Muscle layer of colon (tissue), 2 donors: ENCODE results near the gene LRRC4C.

Experiments
- H3K27ac ChIP-seq: one replicate; pipeline ENCODE4 v1.7.0; 2013; ENCODE audit warnings: low read depth, mild to moderate bottlenecking, low read length, moderate library complexity
- H3K27me3 ChIP-seq, 2 donors: one replicate each; pipeline ENCODE4 v1.7.0; 2013; ENCODE audit warnings: low read length in 2 of 2, mild to moderate bottlenecking in 2 of 2; ENCODE audit not compliant: insufficient read depth in 2 of 2, control insufficient read depth in 1 of 2
- H3K36me3 ChIP-seq: one replicate; pipeline ENCODE4 v1.7.0; 2013; ENCODE audit warnings: mild to moderate bottlenecking, low read length; ENCODE audit not compliant: insufficient read depth
- H3K4me1 ChIP-seq: one replicate; pipeline ENCODE4 v1.7.0; 2013; ENCODE audit warnings: mild to moderate bottlenecking, low read length; ENCODE audit not compliant: insufficient read depth
- H3K4me3 ChIP-seq, 2 donors: one replicate each; pipeline ENCODE4 v1.7.0; 2013; ENCODE audit warnings: low read length in 2 of 2, low read depth in 1 of 2, mild to moderate bottlenecking in 1 of 2, moderate library complexity in 1 of 2
- H3K9ac ChIP-seq: one replicate; pipeline ENCODE4 v1.7.0; 2013; ENCODE audit warnings: low read length
- H3K9me3 ChIP-seq: one replicate; pipeline ENCODE4 v1.7.0; 2013; ENCODE audit warnings: mild to moderate bottlenecking, low read length
- donor health status: abdominal sarcoma.
- donor health status: Adenocarcinoma of cecum.

Gene LRRC4C

DNA sequence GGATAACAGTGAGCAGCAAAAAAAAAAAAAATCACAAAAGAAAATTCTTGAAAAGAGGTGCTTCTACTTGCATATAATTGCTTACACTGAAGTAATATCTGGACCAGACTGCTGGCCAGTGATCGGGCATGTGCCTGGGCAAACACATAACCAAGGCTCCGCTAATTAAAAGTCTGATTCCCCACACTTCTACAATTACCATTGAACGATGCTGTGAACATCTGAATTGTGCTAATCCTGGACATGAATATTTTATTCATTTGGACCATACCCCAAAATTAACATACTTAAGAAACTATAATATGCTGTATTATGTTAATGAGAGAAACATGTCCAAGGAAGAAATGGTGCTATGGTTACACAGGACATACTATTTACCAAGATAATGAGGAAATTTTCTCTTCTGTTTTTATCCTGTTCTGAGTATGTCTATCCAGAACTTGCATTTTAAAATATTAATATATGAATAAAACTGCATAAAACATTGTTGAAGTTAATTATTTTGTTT, 69.8 kb downstream of the LRRC4C start:
- H3K9ac ChIP-seq: no peak overlapping the region

DNA sequence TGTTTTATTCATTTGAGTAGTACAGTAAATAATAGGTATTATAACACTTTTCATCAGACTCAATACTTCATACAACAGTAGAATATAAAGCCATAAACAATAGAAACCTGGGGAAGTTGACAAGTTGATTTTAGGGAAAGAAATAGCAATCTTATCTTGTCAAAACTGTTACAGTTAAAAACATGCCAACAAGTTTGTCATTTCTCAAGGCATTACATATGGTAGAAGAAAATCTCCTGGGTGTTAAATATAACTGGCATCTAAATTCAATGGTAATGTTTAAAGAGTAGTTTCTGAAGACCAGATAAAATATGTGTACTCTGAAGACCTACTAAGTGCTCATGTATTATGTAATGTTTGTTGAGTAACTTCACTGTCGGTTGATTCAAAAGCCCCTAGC, 75.1 kb downstream of the LRRC4C start:
- H3K9ac ChIP-seq: no peak overlapping the region
- no peaks in the 10 kb centered on the region for H3K36me3 ChIP-seq
- no peaks in the 10 kb centered on the region for H3K27me3 ChIP-seq
- no peak overlapping the region for H3K4me3 ChIP-seq
- no peaks in the 10 kb centered on the region for H3K4me1 ChIP-seq
- H3K9me3 ChIP-seq: no peaks in the 10 kb centered on the region
- no peak overlapping the region for H3K27ac ChIP-seq

More for the DNA sequence above, 69.8 kb downstream of the LRRC4C start:
- Histone ChIP-seq H3K27me3 (no peaks in the 10 kb centered on the region), H3K27ac (no peak overlapping the region), H3K4me3 (no peak overlapping the region), H3K9me3 (no peaks in the 10 kb centered on the region), H3K36me3 (no peaks in the 10 kb centered on the region), H3K4me1 (no peaks in the 10 kb centered on the region)

DNA sequence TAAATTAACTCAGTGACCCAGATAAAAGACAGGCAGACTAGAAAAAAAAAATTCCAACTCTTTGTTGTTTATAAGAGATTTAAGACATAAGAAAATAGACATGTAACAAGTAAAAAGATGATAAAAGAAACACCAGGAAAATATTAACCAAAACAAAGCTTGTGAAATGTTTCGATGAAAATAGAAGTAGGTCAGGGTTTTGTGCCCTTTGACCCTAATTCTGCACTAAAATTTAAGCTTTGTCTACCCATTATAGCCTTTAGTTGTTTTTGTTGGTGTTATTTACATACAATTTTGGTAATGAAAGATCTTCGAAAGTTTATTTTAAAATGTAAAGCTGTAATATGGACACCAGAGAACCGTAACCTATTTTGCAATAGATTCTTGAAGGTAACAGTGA, 75.7 kb downstream of the LRRC4C start:
- Histone ChIP-seq H3K9ac (no peak overlapping the region), H3K36me3 (no peaks in the 10 kb centered on the region), H3K27me3 (no peaks in the 10 kb centered on the region), H3K27ac (no peak overlapping the region), H3K4me1 (no peaks in the 10 kb centered on the region), H3K9me3 (no peaks in the 10 kb centered on the region), H3K4me3 (no peak overlapping the region)

DNA sequence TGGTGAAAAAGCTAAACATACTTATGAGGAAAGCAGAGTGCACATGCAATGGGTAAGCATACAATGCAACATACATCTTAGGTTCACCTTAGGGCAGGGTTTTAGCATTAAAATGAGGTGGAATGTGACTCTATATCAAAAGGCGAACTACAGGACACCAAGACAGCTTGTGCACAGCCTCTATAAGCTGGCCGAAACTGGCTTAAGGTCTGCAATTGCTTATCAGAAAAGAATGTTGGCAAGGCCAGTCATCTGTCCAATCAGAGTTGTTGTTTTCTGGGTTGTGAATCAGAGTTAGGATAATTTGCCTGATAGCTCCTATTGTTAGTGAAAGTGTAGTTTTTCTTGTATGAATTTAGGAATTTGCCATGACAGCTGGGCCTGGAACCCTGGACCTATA, 76.5 kb downstream of the LRRC4C start:
- Histone ChIP-seq H3K4me3 (no peak overlapping the region), H3K36me3 (no peaks in the 10 kb centered on the region), H3K4me1 (no peaks in the 10 kb centered on the region), H3K9me3 (no peaks in the 10 kb centered on the region), H3K27ac (no peak overlapping the region), H3K27me3 (no peaks in the 10 kb centered on the region), H3K9ac (no peak overlapping the region)

DNA sequence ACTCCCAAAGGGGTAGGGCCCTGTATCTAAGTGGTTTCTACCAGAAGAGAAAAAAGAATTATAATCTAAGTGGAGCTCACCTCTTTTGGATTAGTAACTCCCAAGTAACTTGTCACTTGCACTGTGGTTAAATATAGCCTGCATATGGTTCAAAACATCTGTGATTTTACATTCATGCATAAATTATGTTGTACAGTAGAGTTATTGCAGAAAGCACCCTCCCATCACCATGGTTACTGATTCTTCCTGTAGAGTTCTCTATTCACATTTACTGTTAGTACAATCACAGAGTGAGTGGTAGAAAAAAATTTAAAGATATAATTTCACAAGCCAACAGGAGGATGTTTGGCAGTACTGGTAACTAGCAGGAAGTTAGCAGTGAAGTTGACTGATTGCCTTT, 80.4 kb downstream of the LRRC4C start:
- Histone ChIP-seq H3K9me3 (no peaks in the 10 kb centered on the region), H3K4me3 (no peak overlapping the region), H3K27ac (no peak overlapping the region), H3K9ac (no peak overlapping the region), H3K36me3 (no peaks in the 10 kb centered on the region), H3K4me1 (no peaks in the 10 kb centered on the region), H3K27me3 (no peaks in the 10 kb centered on the region)

DNA sequence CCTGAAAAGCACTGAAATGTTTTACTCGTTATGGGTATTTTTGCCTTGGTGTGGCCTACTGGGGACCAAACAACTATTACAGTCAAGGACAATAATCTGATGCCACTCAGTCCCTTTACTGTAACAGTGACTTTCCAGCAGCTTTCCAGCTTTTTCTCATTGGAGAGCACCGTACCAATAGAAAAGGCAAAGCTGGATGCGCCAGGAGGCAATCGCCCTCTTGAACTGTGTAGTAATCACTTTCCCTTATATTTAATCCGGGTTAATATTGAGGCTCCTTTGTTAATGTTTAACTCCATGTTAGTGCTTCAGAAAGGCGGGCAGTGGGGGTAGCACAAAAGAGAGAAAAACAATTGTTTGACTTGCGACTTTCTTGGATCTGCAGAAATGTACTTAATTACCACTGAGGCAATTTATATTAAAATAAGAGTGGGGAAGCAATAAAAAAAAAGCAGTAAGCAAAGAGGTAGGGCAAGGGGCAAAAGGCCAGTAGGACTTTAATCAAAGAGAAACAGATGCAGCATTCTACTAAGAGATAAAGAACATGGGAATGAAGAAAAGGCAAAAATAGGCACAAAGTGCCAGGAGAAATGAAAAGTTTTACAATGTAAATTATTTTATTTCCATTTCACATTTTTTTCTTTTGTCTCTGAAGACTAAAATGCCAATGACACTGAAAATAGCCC, 81.6 kb downstream of the LRRC4C start:
- H3K27ac ChIP-seq: no peak overlapping the region
- no peaks in the 10 kb centered on the region for H3K36me3 ChIP-seq
- no peaks in the 10 kb centered on the region for H3K9me3 ChIP-seq
- H3K9ac ChIP-seq: no peak overlapping the region
- no peak overlapping the region for H3K4me3 ChIP-seq
- no peaks in the 10 kb centered on the region for H3K4me1 ChIP-seq
- H3K27me3 ChIP-seq: no peaks in the 10 kb centered on the region

DNA sequence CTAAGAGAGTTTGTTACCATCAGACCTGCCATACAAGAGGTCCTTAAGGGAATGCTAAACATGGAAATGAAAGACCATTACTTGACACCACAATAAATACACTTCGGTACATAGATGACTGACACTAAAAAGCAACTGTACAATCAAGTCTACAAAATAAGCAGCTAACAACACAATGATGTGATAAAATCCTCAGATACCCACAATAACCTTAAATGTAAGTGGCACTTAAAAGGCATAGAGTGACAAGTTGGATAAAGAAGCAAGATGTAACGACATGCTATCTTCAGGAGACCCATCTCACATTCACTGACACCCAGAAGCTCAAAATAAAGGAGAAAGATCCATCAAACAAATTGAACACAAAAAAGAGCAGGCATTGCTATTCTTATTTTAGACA, 107.6 kb downstream of the LRRC4C start:
- Histone ChIP-seq H3K4me1 (no peaks in the 10 kb centered on the region), H3K27me3 (no peaks in the 10 kb centered on the region), H3K4me3 (no peak overlapping the region), H3K27ac (no peak overlapping the region), H3K9ac (no peak overlapping the region), H3K36me3 (no peaks in the 10 kb centered on the region), H3K9me3 (no peaks in the 10 kb centered on the region)

DNA sequence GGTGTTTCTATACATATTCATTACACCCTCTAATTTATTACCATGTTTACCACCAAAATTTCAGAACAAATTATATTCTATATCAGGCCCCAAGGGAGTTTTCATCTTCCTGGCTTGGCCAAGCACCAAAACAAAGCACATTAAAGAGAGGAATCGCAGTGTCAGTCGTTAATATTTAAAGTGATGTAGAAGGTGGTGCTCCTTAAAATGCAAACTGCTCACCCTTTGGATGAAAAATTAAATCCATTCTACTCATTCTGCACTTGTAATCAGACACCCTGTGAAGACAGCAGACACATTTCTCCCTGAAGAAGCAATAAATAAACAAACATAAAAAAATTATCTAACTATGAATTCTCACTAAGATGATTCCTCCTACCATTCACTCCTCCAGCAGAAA, 113.4 kb downstream of the LRRC4C start:
- Histone ChIP-seq H3K4me3 (no peak overlapping the region), H3K27ac (no peak overlapping the region), H3K36me3 (no peaks in the 10 kb centered on the region), H3K4me1 (no peaks in the 10 kb centered on the region), H3K9ac (no peak overlapping the region), H3K27me3 (no peaks in the 10 kb centered on the region), H3K9me3 (no peaks in the 10 kb centered on the region)

DNA sequence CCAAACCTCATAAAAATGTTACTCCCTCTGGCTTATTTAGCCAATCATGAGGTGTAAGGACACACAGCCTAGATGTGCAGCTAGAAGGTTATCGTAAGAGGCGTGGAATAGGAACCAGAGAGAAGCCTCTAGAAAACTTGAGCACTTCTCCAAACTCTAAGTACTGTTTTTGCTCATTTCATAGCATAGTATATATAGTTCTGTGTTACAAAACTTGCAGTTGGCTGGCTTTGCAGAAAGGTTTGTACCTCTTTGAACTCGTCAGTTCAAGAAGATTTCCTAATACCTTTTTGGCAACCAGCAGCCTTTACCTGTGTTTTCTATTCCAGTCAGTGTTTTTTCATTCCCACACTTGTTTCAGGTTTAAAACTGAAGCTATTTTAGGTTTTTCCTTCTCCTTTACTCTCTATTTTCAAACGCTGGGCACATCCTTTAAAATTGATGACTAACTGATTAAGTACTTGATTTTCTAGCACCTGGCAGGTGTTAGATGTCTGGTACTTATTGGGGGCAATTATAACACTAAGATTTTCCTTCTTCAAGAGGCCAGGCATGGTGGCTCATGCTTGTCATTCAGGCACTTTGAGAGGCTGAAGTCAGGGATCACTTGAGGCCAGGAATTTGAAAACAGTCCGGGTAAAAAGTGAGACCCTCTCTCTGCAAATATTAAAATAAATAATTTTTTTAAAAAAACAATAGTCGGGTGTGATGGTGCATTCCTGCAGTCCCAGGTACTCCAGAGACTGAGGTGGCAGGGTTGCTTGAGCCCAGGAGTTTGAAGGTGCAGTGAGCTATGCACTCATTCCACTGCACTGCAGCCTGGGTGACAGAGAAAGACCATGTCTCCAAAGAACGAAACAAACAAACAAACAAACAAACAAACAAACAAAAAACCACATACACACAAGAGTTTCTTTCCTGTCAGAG, 125.2 kb downstream of the LRRC4C start:
- Histone ChIP-seq H3K36me3 (no peaks in the 10 kb centered on the region), H3K9ac (no peak overlapping the region), H3K27me3 (no peaks in the 10 kb centered on the region), H3K4me3 (no peak overlapping the region), H3K27ac (no peak overlapping the region), H3K9me3 (no peaks in the 10 kb centered on the region), H3K4me1 (no peaks in the 10 kb centered on the region)

DNA sequence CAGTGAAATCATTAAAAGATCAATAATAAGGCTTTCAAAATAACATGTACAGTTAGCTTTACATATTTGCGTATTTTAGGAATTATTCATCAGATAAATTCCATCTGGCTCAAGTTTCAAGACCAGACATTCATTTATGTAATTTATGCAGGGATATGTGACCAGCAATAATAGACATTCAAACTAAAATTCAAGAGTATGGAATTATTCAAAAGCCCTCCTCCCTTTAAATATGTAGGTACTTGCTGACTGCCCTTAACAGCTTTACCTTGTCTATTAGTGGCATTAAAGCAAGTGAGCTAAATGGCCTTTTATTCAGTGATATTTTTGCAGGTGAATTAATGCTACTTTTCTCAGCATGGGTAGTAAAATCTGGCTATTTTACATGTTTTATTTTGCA, 126.1 kb downstream of the LRRC4C start:
- Histone ChIP-seq H3K9ac (no peak overlapping the region), H3K4me3 (no peak overlapping the region), H3K27me3 (no peaks in the 10 kb centered on the region), H3K9me3 (no peaks in the 10 kb centered on the region), H3K4me1 (no peaks in the 10 kb centered on the region), H3K27ac (no peak overlapping the region), H3K36me3 (no peaks in the 10 kb centered on the region)

DNA sequence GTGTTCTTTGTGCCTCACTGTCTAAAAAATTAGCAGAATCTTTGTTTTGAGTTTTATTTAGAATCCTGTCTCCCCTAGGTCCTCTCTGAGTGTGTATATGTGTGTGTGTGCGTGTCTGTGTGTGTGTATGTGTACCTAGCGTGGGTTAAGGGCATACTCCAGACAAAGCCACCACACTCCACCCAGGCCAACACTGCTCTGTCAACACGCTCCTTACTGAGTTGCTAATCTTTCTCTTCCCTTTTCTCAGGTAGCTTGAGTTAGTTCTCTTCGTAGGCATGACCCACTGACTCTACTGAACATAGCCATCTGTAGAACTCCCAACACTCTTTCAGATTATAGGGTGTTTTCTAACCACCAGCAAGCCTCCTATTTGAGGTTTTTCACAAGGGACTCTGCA, 131.1 kb downstream of the LRRC4C start:
- H3K36me3 ChIP-seq: no peaks in the 10 kb centered on the region
- H3K27me3 ChIP-seq: no peaks in the 10 kb centered on the region
- no peak overlapping the region for H3K27ac ChIP-seq
- H3K9me3 ChIP-seq: no peaks in the 10 kb centered on the region
- no peak overlapping the region for H3K9ac ChIP-seq
- H3K4me3 ChIP-seq: no peak overlapping the region
- no peaks in the 10 kb centered on the region for H3K4me1 ChIP-seq
